Activated T-cell treated with anti-CD3 and anti-CD28 coated beads, Interleukin-2, amount 50 U/mL, for 4 hours (primary cell): ENCODE results near the gene TNS2. TPM values are rescaled to one million over a fixed set of nuclear protein-coding genes. Genes with fewer than 3 reads are reported as not detected.
A peak's percentile ranks its signal among the peaks of the same experiment; 100 is the strongest.
"Not testable (repeated sequence)": the region's sequence is repeated elsewhere in the genome, so short reads cannot be mapped to it uniquely, and the experiment has no call there.

Experiments
- ATAC-seq, 2 donors: fragments of 200-7000 bp; cut with Tn5 transposase; one replicate each; pipeline ENCODE4 v1.10.0; 2021
- DNase-seq: peaks from one replicate; pipeline ENCODE4 v3.0.0-alpha.2; 2020
- H3K27me3 Mint-ChIP-seq: one replicate; pipeline ENCODE4 v1.8.0; 2021; ENCODE audit warnings: low read depth, mixed read lengths
- H3K36me3 Mint-ChIP-seq: one replicate; pipeline ENCODE4 v1.8.0; 2022; ENCODE audit warnings: mixed read lengths; ENCODE audit not compliant: insufficient read depth
- H3K4me1 Mint-ChIP-seq: one replicate; pipeline ENCODE4 v1.8.0; 2021; ENCODE audit warnings: low read depth, mixed read lengths
- H3K4me3 Mint-ChIP-seq: one replicate; pipeline ENCODE4 v1.8.0; 2021; ENCODE audit warnings: mild to moderate bottlenecking, moderate library complexity, mixed read lengths
- H3K9me3 Mint-ChIP-seq: one replicate; pipeline ENCODE4 v1.8.0; 2021; ENCODE audit warnings: mixed read lengths
- total RNA-seq, 3 donors: library from RNA; stranded (reverse); gene quantifications; one replicate each; pipeline ENCODE4 v1.2.1, GENCODE V29; 2021

Gene TNS2
- total RNA-seq, 3 donors from 2014 or later = 0.87 to 2.5 (median 2.1) TPM

DNA sequence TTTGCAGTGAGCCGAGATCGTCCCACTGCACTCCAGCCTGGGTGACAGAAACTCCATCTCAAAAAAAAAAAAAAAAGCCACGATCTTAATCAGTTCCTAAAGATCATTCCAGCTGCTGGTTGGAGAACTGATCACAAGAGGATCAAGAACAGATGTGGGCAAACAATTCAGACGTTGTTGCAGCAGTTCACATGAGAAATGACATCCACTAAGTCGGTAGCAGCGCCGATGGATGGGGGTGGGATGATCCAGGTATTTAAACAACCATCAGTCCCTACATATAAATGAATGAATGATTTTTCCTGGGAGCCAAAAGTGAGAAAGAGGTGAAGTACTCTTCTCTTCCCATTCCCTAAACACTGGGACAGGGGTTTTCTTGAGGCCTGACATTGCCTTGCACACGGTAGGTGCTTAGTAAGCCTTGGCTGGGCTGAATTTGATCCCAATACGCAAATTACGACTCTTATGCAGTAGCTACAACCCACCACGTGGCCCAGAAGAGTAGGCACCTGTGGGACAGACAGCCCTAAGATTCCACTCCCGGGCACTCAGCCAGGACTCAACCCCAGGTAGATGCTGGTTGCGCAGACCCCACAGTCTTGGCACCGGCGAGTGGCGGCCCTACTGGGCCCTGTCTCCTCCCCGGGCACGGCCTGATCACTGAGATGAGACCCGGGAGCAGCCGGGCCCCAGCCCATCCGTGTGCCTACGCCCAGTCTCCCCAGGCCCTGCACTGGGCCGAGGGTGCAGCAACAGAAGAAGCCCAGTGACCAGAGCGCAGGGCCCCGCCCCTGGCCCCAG, 28.8 kb downstream of the TNS2 start:
- no peaks in the 10 kb centered on the region for H3K9me3 Mint-ChIP-seq
- peak overlapping the region; percentile 89 for H3K4me3 Mint-ChIP-seq
- peak; percentile 39 for DNase-seq
- peaks cover 26% of the 10 kb centered on the region for H3K36me3 Mint-ChIP-seq
- peak; percentile 23 to 26 for ATAC-seq
- H3K4me1 Mint-ChIP-seq = peaks cover 50% of the 10 kb centered on the region
- H3K27me3 Mint-ChIP-seq = no peaks in the 10 kb centered on the region

DNA sequence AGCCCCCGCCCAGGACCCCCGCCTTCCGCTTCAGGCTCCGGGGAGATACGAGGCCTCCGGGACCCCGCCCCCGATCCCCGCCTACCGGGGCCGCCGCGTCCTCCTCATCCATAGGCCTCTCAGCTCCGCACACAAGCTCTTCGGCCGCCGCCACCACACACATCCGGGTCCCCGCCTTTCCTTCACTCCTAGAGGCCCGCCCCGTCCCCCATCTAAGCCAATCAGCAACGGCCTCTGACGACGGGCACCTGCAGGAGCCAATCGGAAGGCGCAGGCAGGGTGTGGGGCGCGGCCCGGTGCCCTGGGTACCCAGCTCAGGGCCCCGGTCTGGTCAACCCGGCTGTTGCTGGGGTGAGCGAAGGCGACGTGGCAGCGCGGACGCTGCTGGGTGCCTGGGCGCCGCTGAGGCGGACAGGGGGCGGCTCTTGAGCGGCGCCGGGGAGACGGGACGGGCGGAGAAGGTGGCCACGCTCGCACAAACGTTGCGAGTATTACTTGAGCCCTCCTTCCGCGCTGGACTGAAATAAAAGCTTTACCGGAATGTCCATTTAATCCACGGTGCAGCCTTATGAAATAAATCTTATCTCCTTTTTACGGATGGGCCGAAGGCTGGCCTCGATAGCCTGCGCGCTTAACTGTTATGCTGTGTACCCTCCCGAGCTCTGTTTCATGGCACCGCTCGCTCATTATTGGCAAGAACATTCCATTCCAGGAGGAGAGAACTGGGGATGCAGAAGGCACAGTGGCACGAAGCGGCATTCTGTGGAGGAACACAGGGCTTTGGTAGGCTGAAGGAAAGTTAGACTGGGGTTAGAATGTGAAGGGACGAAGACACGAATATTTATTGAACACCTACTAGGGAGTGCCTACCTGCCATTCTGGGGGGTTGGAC, 29.6 kb downstream of the TNS2 start, which contains the start of gene SPRYD3:
Gene SPRYD3 (minus strand): TSS at position 165 of the 892 bp plus-strand sequence. CDS start 57 bp downstream, at position 108.
- peaks cover 20% of the 10 kb centered on the region for H3K36me3 Mint-ChIP-seq
- DNase-seq (peak; percentile 94), ATAC-seq (peak; percentile 96 to 98)
- H3K4me1 Mint-ChIP-seq = peaks cover 46% of the 10 kb centered on the region
- peak within 1 kb of the TSS; percentile 89 for H3K4me3 Mint-ChIP-seq
- H3K9me3 Mint-ChIP-seq = no peaks in the 10 kb centered on the region
- no peaks in the 10 kb centered on the region for H3K27me3 Mint-ChIP-seq

DNA sequence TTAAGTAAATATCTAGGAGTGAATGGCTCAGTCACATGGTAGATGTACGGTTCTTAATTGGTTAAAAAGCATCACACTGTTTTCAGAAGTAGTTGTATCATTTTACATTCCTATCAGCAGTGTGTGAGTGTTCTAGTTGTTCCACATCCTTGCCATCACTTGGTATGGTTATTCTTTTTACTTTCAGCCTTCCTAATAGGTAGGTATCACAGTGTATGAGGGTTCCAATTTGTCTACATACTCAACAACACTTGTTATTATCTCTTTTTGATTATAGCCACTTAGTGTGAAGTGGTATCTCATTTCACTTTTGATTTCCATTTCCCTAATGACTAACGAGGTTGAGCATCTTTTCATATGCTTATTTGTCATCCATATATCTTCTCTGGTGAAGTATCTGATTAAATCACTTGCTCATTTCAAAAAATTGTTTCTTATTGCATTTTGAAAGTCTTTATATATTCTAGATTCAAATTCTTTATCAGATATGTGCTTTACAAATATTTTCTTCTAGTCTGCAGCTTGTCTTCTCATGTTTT, 32.8 kb downstream of the TNS2 start:
- peaks cover 5% of the 10 kb centered on the region for H3K27me3 Mint-ChIP-seq
- H3K4me1 Mint-ChIP-seq = peaks cover 28% of the 10 kb centered on the region
- no peaks in the 10 kb centered on the region for H3K36me3 Mint-ChIP-seq
- ATAC-seq (peak; percentile 2 to 5), DNase-seq (no peak)
- no peaks in the 10 kb centered on the region for H3K9me3 Mint-ChIP-seq
- no peak overlapping the region for H3K4me3 Mint-ChIP-seq

DNA sequence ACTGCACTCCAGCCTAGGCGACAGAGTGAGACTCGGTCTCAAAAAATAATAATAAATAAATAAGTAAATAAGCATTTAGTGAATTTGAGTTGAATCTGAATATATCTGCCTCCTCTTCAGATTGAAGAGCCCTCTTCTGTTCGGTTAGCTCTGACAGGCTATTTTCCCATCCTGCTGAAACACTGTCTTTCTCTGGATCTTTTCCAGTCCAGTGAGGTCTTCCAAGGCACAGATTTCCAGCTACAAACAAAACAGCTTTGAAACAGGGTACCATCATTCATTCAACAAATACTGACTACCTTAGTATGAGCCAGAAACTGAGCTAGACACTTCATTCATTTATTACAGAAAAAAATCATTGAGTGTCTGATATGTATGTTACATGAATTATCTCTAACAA, 36.5 kb downstream of the TNS2 start:
- Mint-ChIP-seq H3K27me3 (peaks cover 8% of the 10 kb centered on the region), H3K4me1 (peaks cover 4% of the 10 kb centered on the region), H3K9me3 (no peaks in the 10 kb centered on the region), H3K36me3 (no peaks in the 10 kb centered on the region), H3K4me3 (no peak overlapping the region)
- ATAC-seq = no peak
- DNase-seq = no peak

DNA sequence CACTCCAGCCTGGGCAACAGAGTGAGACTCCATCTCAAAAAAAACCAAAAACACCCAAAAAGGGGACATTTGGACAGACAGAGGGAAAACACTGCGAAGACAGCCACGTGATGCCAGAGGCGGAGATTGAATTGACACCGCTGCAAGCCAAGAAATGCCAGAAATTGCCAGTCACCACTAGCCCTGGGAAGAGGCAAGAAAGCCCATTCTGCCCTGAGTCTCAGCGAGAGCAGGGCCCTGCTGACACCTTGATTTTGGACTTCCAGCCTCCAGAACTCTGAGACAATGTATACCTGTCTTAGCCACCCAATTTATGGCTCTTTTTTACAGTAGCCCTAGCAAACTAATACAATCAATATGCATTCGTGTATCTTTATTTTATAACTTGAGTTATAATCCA, 40.2 kb downstream of the TNS2 start:
- peaks cover 8% of the 10 kb centered on the region for H3K27me3 Mint-ChIP-seq
- H3K4me3 Mint-ChIP-seq = no peak overlapping the region
- ATAC-seq = no peak
- DNase-seq = no peak
- no peaks in the 10 kb centered on the region for H3K4me1 Mint-ChIP-seq
- no peaks in the 10 kb centered on the region for H3K9me3 Mint-ChIP-seq
- no peaks in the 10 kb centered on the region for H3K36me3 Mint-ChIP-seq

DNA sequence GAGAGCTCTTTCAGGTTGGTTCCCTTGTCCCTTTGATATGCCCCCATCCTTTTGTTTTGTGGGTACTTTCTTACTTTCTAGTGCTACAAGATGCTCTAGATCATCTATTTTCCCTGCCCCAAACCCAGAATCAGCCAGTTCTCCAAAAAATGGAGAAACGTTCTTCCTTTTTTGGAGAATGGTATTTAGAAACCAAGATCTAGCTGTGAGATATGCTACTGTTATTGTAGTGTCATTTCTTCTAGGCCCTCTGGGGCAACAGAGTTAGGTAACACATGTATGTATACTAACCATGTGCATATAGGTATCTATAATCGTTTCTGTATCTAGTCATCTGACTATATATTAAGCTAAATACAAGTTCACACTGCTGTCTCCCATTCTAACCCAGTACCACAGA, 40.7 kb downstream of the TNS2 start:
- DNase-seq (no peak), ATAC-seq (no peak)
- H3K9me3 Mint-ChIP-seq = no peaks in the 10 kb centered on the region
- peaks cover 7% of the 10 kb centered on the region for H3K27me3 Mint-ChIP-seq
- H3K36me3 Mint-ChIP-seq = no peaks in the 10 kb centered on the region
- H3K4me1 Mint-ChIP-seq = peaks cover 2% of the 10 kb centered on the region
- H3K4me3 Mint-ChIP-seq = no peak overlapping the region

DNA sequence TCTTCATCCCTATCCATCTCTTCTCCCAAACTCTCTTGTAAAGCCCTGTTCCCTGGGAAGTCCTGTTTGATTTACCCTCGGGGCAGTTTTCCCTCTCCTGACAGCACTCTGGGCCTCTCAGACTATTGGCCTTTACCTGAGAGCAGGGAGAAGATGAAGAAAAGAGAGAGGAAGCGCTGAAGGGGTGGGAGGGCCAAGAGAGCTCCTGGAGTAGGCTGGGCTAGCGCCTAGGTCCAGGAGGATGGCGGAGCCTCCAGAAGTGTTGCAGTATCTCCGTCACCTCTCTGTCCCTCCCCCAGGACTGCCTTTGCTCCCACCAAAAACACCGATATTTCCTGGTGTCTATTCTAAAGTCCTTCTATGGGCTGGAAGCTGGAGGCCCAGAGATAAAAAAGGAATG, 41.9 kb downstream of the TNS2 start:
- Mint-ChIP-seq H3K9me3 (no peaks in the 10 kb centered on the region), H3K4me3 (no peak overlapping the region), H3K27me3 (peaks cover 7% of the 10 kb centered on the region), H3K36me3 (no peaks in the 10 kb centered on the region), H3K4me1 (peaks cover 2% of the 10 kb centered on the region)
- DNase-seq (no peak), ATAC-seq (no peak)

DNA sequence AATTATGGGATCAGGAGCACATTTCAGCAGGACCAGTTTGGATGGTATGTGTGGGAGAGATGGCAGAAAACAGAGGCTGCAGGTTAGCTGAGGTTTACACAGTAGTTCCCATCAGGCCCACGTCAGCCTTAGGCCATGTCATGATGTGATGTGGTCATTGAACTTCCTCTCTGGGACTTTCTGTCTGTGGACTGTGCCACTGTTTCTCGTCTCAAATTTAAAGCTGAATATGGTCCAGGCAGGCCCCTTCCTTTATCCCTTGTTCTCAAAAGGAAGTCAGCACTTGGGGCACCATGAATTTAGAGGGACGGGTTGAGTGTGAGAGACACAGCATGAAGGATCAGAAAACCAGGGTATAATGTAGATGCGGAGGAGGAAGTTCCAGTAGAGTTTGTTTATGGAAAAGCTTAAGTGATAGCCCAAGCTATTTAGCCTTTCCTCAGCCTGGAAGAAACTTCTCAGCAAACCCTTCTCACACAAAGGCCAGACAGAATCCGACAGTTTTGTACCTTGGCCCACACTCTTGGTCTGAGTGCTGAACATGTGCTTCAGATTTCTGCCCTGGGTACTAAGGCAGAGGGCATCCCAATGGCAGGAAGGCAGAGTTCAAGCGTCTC, 44.0 kb downstream of the TNS2 start:
- ATAC-seq = no peak
- peaks cover 18% of the 10 kb centered on the region for H3K4me1 Mint-ChIP-seq
- H3K27me3 Mint-ChIP-seq = peaks cover 2% of the 10 kb centered on the region
- H3K36me3 Mint-ChIP-seq = no peaks in the 10 kb centered on the region
- H3K4me3 Mint-ChIP-seq = no peak overlapping the region
- DNase-seq = no peak
- no peaks in the 10 kb centered on the region for H3K9me3 Mint-ChIP-seq

DNA sequence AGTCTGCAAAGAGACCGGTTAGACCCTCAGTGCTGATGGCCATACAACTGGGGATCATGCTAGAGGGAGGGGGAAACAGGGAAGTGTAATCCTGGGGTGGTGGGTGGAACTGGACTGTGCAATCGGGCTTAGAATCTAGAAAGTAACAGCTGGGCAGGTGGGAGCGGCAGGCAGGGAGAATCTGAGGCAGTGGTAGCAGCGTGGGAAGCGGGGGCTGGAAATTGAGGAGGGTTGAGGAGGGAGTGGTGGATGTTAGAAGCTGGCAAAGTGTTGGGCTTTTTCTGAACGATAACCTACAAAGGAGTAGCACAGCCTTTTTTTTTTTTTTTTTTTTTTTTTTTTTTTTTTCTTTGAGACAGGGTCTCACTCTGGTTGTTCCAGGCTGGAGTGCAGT, 44.5 kb downstream of the TNS2 start:
- DNase-seq (no peak), ATAC-seq (no peak)
- H3K4me1 Mint-ChIP-seq = peaks cover 23% of the 10 kb centered on the region
- H3K27me3 Mint-ChIP-seq = peaks cover 2% of the 10 kb centered on the region
- no peaks in the 10 kb centered on the region for H3K36me3 Mint-ChIP-seq
- no peak overlapping the region for H3K4me3 Mint-ChIP-seq
- H3K9me3 Mint-ChIP-seq = no peaks in the 10 kb centered on the region

DNA sequence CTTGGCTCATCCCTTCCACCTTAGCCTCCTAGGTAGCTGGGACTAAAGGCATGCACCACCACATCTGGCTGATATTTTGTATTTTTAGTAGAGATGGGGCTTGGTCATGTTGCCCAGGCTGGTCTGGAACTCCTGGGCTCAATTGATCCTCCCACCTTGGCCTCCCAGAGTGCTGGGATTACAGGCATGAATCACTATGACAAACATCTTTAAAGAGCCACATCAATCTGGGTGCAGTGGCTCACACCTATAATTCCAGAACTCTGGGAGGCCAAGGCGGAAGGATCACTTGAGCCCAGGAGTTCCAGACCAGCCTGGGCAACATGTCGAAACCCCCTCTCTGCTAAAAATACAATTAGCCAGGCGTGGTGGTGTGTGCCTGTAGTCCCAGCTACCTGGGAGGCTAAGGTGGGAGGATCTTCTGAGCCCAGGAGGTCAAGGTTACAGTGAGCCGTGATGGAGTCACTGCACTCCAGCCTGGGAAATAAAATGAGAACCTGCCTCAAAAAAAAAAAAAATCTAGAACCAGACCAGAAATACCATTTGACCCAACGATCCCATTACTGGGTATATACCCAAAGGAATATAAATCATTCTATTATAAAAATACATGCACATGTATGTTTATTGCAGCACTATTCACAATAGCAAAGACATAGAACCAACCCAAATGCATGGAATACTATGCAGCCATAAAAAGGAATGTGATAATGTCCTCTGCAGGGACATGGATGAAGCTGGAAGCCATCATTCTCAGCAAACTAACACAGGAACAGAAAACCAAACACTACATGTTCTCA, 45.1 kb downstream of the TNS2 start:
- H3K27me3 Mint-ChIP-seq, DNase-seq, H3K9me3 Mint-ChIP-seq, ATAC-seq, H3K4me3 Mint-ChIP-seq, H3K36me3 Mint-ChIP-seq: not testable (repeated sequence)
- H3K4me1 Mint-ChIP-seq = peaks cover 23% of the 10 kb centered on the region

DNA sequence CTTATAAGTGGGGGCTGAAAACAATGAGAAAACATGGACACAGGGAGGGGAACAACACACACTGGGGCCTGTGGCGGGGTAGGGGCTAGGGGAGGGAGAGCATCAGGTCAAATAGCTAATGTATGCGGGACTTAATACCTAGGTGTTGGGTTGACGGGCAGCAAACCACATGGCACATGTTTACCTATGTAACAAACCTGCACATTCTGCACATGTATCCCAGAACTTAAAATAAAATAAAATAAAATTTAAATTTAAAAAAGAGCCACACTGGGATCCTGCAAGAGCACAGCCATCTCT, 45.7 kb downstream of the TNS2 start:
- not testable (repeated sequence) for H3K27me3 Mint-ChIP-seq, H3K4me3 Mint-ChIP-seq, ATAC-seq, DNase-seq, H3K36me3 Mint-ChIP-seq, H3K9me3 Mint-ChIP-seq
- peaks cover 25% of the 10 kb centered on the region for H3K4me1 Mint-ChIP-seq

DNA sequence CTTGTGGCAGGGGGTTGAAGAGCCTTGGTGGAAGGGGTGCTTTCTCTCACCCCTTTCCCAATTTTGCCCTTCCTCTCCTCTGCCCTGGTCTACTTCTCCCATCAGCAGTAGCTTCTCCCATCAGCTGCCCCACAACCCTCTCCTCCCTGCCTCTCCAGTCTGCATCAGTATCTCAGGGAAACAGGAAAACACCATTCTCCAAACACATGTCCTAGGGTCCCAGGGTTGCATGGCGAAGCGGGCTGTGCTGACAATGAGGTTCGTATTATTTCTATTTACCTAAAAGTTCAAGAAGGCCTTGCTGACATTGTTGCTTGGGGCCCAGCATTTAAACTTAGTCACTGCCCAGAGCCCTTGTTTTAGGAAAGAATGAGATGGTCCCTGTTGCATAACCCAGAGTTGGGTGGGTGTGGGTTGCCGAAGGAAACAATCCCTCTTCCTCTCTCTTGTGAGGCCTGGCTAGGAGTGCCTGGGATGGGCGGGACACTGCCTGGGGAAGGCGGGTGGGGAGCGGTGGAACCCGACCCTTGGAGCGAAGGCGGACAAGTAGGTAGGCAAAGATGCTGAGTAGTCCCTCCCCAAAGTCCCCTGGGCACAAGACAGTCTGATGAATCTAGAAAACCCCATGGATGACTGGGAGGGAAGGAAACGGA, 46.4 kb downstream of the TNS2 start:
- no peak for ATAC-seq
- H3K36me3 Mint-ChIP-seq = no peaks in the 10 kb centered on the region
- peaks cover 2% of the 10 kb centered on the region for H3K27me3 Mint-ChIP-seq
- no peak for DNase-seq
- peaks cover 25% of the 10 kb centered on the region for H3K4me1 Mint-ChIP-seq
- no peaks in the 10 kb centered on the region for H3K9me3 Mint-ChIP-seq
- H3K4me3 Mint-ChIP-seq = peak overlapping the region; percentile 17

DNA sequence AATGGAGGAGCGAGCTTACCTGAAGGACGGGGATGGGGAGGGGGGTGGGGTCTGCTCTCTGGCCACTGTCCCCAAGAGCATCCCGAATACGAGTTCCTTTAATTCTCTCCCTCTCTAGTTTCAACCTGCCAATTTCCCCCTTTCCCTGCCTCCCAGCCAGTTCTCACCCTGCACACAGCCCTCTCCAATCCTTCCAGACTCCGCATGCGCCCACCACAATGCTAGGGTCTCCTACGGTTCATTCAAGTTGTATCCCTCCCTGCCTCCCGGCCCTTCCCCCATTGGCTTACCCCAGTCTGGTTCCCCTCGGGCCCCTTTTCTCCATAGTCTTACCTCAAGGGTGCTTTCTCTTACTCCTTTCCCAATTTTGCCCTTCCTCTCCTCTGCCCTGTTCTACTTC, 46.9 kb downstream of the TNS2 start:
- Mint-ChIP-seq H3K4me3 (peak overlapping the region; percentile 77), H3K4me1 (peaks cover 27% of the 10 kb centered on the region), H3K36me3 (no peaks in the 10 kb centered on the region), H3K27me3 (peaks cover 2% of the 10 kb centered on the region), H3K9me3 (no peaks in the 10 kb centered on the region)
- DNase-seq (no peak), ATAC-seq (no peak)
